PC-3 (cell line): ENCODE data around the gene RALGPS1.

Experiments used
- CTCF ChIP-seq: fragments of 300-600 bp; sonication (generic); conservative IDR thresholded peaks from 2 replicates; pipeline ENCODE4 v1.5.1; 2017; ENCODE audit warnings: antibody characterized with exemption, low read depth, mild to moderate bottlenecking, low read length
- EZH2 ChIP-seq: fragments of 300-600 bp; sonication (generic); IDR thresholded peaks from one replicate; pipeline ENCODE4 v1.6.1; 2017; ENCODE audit warnings: antibody characterized with exemption, mild to moderate bottlenecking, low read length; ENCODE audit not compliant: unreplicated experiment

GRCh38 chr9:127159949-127160610 is 245.5 kb downstream of the RALGPS1 start:
- no peak for TF ChIP-seq EZH2
- TF ChIP-seq CTCF = no peak
